Lower leg skin (tissue), 3 donors: ENCODE results near the gene KLHL17.

Source experiments
- CTCF ChIP-seq, 3 donors: fragments of 450-650 bp; IDR thresholded peaks; one replicate each; pipeline ENCODE4 v1.5.1; 2016; ENCODE audit warnings: antibody characterized with exemption in 3 of 3, mild to moderate bottlenecking in 3 of 3, moderate library complexity in 2 of 3
- POLR2A ChIP-seq, 2 donors: fragments of 450-650 bp; IDR thresholded peaks; one replicate each; pipeline ENCODE4 v1.6.1; 2016 to 2017; ENCODE audit warnings: antibody characterized with exemption in 2 of 2, mild to moderate bottlenecking in 1 of 2, moderate library complexity in 1 of 2

GRCh38 chr1:950881-951280, 9.5 kb upstream of the KLHL17 start:
- TF ChIP-seq CTCF (IDR thresholded peaks at IDR 0.05): no peak
- TF ChIP-seq POLR2A (IDR thresholded peaks at IDR 0.05): no peak
